Neutrophil (primary cell): ENCODE measurements around the gene LCE1A.

Experiments
- H3K27ac ChIP-seq: fragments of 200-600 bp; sonication (generic); 2 replicates; pipeline ENCODE4 v1.5.1; 2016; ENCODE audit warnings: mild to moderate bottlenecking, moderate library complexity
- H3K27me3 ChIP-seq: fragments of 200-600 bp; sonication (generic); 2 replicates; pipeline ENCODE4 v1.6.0; 2016; ENCODE audit warnings: mild to moderate bottlenecking
- H3K36me3 ChIP-seq: fragments of 200-600 bp; sonication (generic); 2 replicates; pipeline ENCODE4 v1.5.1; 2017
- H3K4me1 ChIP-seq, 2 experiments: fragments of 200-600 bp in 1 of 2; sonication (generic) in 1 of 2; 1 replicate in 1 of 2; 2 replicates in 1 of 2; pipeline versions ENCODE4 v1.5.1 to v1.6.1; 2013 to 2016; ENCODE audit warnings: low read depth in 1 of 2, low read length in 1 of 2, mild to moderate bottlenecking in 1 of 2, moderate library complexity in 1 of 2; ENCODE audit not compliant: control insufficient read depth in 1 of 2, insufficient read depth in 1 of 2
- H3K4me3 ChIP-seq, 2 experiments: fragments of 200-600 bp in 1 of 2; sonication (generic) in 1 of 2; 1 replicate in 1 of 2; 2 replicates in 1 of 2; pipeline ENCODE4 v1.5.1; 2013 to 2016; ENCODE audit warnings: low read depth in 1 of 2, low read length in 1 of 2, mild to moderate bottlenecking in 1 of 2, moderate library complexity in 1 of 2
- H3K9me3 ChIP-seq: fragments of 200-600 bp; sonication (generic); 2 replicates; pipeline ENCODE4 v1.5.1; 2016
- CTCF ChIP-seq: fragments of 200-600 bp; sonication (generic); IDR thresholded peaks from 2 replicates; pipeline ENCODE4 v1.5.1; 2016; ENCODE audit warnings: antibody characterized with exemption

LCE1A gene

GRCh38 chr1:152869808-152870419 is 42.6 kb downstream of the LCE1A start:
- H3K27ac ChIP-seq: no peak overlapping the region
- no peaks in the 10 kb centered on the region for H3K9me3 ChIP-seq
- H3K27me3 ChIP-seq: peaks cover 27% of the 10 kb centered on the region
- H3K4me1 ChIP-seq: no peaks in the 10 kb centered on the region
- TF ChIP-seq CTCF: peak; percentile 31
- H3K36me3 ChIP-seq: no peaks in the 10 kb centered on the region
- H3K4me3 ChIP-seq: no peak overlapping the region

- no peaks in the 10 kb centered on the region for H3K4me1 ChIP-seq
- H3K27ac ChIP-seq: no peak overlapping the region
- H3K36me3 ChIP-seq: no peaks in the 10 kb centered on the region
- H3K9me3 ChIP-seq: no peaks in the 10 kb centered on the region
- TF ChIP-seq CTCF: no peak
- H3K4me3 ChIP-seq: no peak overlapping the region
- peaks cover 39% of the 10 kb centered on the region for H3K27me3 ChIP-seq
Observed at GRCh38 chr1:152870831-152871730, 43.8 kb downstream of the LCE1A start.

DNA sequence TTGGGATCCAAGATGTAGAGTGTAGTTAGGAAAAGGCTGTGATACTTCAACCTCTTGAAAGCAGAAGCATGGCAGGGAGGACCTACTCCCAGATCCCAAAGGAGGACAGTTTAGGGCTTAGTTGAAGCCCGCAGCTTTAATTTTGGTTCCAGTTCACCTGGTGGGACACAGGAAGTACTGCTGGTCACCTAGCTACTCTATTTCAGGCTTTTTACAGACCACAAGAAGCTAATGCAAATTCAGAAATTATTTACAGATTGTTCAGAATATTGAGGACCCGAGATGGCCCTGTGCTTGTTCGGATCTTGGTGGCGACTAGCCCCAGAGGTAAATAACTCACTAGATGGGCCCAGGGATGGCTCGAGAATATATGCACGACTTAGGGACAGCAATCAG is 44.5 kb downstream of the LCE1A start:
- peaks cover 43% of the 10 kb centered on the region for H3K27me3 ChIP-seq
- TF ChIP-seq CTCF: no peak
- H3K9me3 ChIP-seq: no peaks in the 10 kb centered on the region
- no peak overlapping the region for H3K27ac ChIP-seq
- no peaks in the 10 kb centered on the region for H3K36me3 ChIP-seq
- H3K4me1 ChIP-seq: no peaks in the 10 kb centered on the region
- H3K4me3 ChIP-seq: no peak overlapping the region

DNA sequence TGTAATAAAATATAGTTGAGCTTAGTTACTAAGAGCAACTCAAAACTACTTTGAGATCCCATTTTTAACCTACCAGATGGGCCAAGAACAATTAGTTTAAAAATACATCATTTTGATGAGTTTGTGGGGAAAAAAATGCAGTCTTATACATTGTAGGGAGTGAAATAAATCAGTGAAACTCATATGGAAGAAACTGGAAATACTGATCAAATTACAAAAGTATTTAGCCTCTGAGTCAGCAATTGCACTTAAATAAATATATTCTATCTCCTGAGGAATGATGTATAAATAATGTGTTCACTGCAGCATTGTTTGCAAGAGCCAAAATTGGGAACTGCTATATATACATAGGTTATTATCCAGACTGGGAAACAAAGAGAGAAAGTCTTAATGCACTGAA is 46.2 kb downstream of the LCE1A start:
- H3K4me3 ChIP-seq: no peak overlapping the region
- no peaks in the 10 kb centered on the region for H3K36me3 ChIP-seq
- peaks cover 39% of the 10 kb centered on the region for H3K27me3 ChIP-seq
- TF ChIP-seq CTCF: no peak
- H3K27ac ChIP-seq: no peak overlapping the region
- H3K4me1 ChIP-seq: no peaks in the 10 kb centered on the region
- H3K9me3 ChIP-seq: no peaks in the 10 kb centered on the region

DNA sequence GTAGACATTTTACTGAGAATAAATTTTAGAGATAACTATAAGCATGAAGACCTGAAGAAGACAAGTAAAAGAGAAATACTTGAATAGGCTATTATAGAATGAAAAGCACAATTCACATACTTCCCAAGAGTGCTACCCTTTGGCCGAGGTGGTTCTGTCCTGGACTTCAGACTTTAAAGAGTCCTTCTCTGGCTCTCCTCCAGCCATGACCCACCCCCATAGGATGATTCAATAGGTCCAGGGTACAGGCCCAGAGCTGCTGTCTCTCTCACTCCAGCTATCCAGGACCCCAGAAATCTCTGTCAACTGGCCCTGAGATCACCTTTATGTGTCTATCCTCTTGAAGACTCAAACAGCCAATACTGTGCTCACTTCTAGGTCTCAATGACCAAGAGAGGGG is 49.6 kb downstream of the LCE1A start:
- no peak overlapping the region for H3K4me3 ChIP-seq
- H3K4me1 ChIP-seq: no peaks in the 10 kb centered on the region
- no peak overlapping the region for H3K27ac ChIP-seq
- H3K36me3 ChIP-seq: no peaks in the 10 kb centered on the region
- no peaks in the 10 kb centered on the region for H3K9me3 ChIP-seq
- peaks cover 29% of the 10 kb centered on the region for H3K27me3 ChIP-seq
- no peak for TF ChIP-seq CTCF
